HK-2 (cell line): ENCODE data around the gene PKDREJ.
"Not testable (repeated sequence)": the region's sequence is repeated elsewhere in the genome, so short reads cannot be mapped to it uniquely, and the experiment has no call there.

Source experiments
- DNase-seq: peaks from one replicate; pipeline ENCODE4 v3.0.0-alpha.2; 2018; ENCODE audit not compliant: unreplicated experiment

PKDREJ gene

GRCh38 chr22:46264520-46264919 is 1.4 kb upstream of the PKDREJ start:
- DNase-seq = not testable (repeated sequence)

GRCh38 chr22:46262449-46263215 is 511 bp downstream of the PKDREJ start:
- DNase-seq = no peak

GRCh38 chr22:46260038-46260437 is 3.1 kb downstream of the PKDREJ start:
- DNase-seq = no peak

- no peak for DNase-seq
Measured at GRCh38 chr22:46259374-46259773, 3.8 kb downstream of the PKDREJ start.

- no peak for DNase-seq
Measured at GRCh38 chr22:46256358-46256958, 6.7 kb downstream of the PKDREJ start.

- no peak for DNase-seq
Measured at GRCh38 chr22:46251816-46252380, 11.2 kb downstream of the PKDREJ start.

GRCh38 chr22:46251266-46251665 is 11.9 kb downstream of the PKDREJ start:
- no peak for DNase-seq

GRCh38 chr22:46250783-46251125 is 12.4 kb downstream of the PKDREJ start:
- no peak for DNase-seq

- peak; percentile 89 for DNase-seq
Measured at GRCh38 chr22:46250035-46250782, 12.9 kb downstream of the PKDREJ start, which contains the start of gene CDPF1. Gene CDPF1 (minus strand): TSS chr22:46250293. CDS start chr22:46248284, 2,009 bp downstream.

- no peak for DNase-seq
Measured at GRCh38 chr22:46247443-46247975, 15.6 kb downstream of the PKDREJ start.

GRCh38 chr22:46246178-46246577 is 17.0 kb downstream of the PKDREJ start:
- DNase-seq = no peak

GRCh38 chr22:46245511-46245910 is 17.6 kb downstream of the PKDREJ start:
- DNase-seq = no peak

- DNase-seq = no peak
Measured at GRCh38 chr22:46244771-46245170, 18.4 kb downstream of the PKDREJ start.

- DNase-seq = no peak
Measured at GRCh38 chr22:46242076-46242475, 21.1 kb downstream of the PKDREJ start.

GRCh38 chr22:46241396-46242007 is 21.6 kb downstream of the PKDREJ start:
- no peak for DNase-seq

GRCh38 chr22:46240907-46241306 is 22.2 kb downstream of the PKDREJ start:
- DNase-seq = no peak

GRCh38 chr22:46240506-46240905 is 22.6 kb downstream of the PKDREJ start:
- no peak for DNase-seq

- DNase-seq = no peak
Measured at GRCh38 chr22:46240073-46240472, 23.1 kb downstream of the PKDREJ start.

GRCh38 chr22:46239261-46240048 is 23.7 kb downstream of the PKDREJ start:
- no peak for DNase-seq

- no peak for DNase-seq
Measured at GRCh38 chr22:46238541-46238940, 24.6 kb downstream of the PKDREJ start.
